Pancreas (tissue), 10 donors: ENCODE measurements around the gene ATP1A1. TPM values are rescaled to one million over a fixed set of nuclear protein-coding genes. Genes with fewer than 3 reads are reported as not detected.

Experiments used
- ATAC-seq, 4 donors: fragments of 200-7000 bp; cut with Tn5 transposase; one replicate each; pipeline versions ENCODE4 v1.8.0 to v1.9.1; 2020; ENCODE audit warnings: mild to moderate bottlenecking in 4 of 4, moderate library complexity in 4 of 4
- DNase-seq, 6 donors: peaks; one replicate each; pipeline ENCODE4 v3.0.0-alpha.2; 2020
- FAIRE-seq: peaks from 2 replicates; lab custom pipeline; 2012; peaks lifted over from hg19 to GRCh38; lab: Jason Lieb, UNC
- H3K27ac ChIP-seq, 4 donors: fragments of 200-600 bp; sonication (generic); 1 replicate in 3 of 4; 2 replicates in 1 of 4; pipeline versions ENCODE4 v1.5.0 to v1.8.0; 2020
- H3K27me3 ChIP-seq, 4 donors: fragments of 200-600 bp; one replicate each; pipeline ENCODE4 v1.8.0; 2021
- H3K36me3 ChIP-seq, 3 donors: fragments of 200-600 bp; sonication (generic) in 1 of 3; one replicate each; pipeline versions ENCODE4 v1.5.0 to v1.8.0; 2020 to 2021
- H3K4me1 ChIP-seq, 3 donors: fragments of 200-600 bp; one replicate each; pipeline ENCODE4 v1.8.0; 2021
- H3K4me3 ChIP-seq, 4 donors: fragments of 200-600 bp; sonication (generic) in 2 of 4; one replicate each; pipeline versions ENCODE4 v1.5.0 to v1.8.0; 2020 to 2021
- H3K9me3 ChIP-seq, 4 donors: fragments of 200-600 bp; one replicate each; pipeline ENCODE4 v1.8.0; 2021
- WGBS, 2 donors: extraction: QIAGEN DNeasy Blood & Tissue Kit; methylation state at CpG; one replicate each; pipeline ENCODE4 v1.1.7; 2013; 5-methylcytosine and 5-hydroxymethylcytosine counted together
- intact Hi-C, 3 donors: fragments of 100-400 bp; cut with DNase I; formaldehyde crosslinking; loops; one replicate each; pipeline versions ENCODE4 v1.11.1 to v1.14.2; 2022
- polyA plus RNA-seq, 2 donors: library from polyadenylated mRNA; stranded (reverse); fragments of 200-250 nt; gene quantifications; one replicate each; pipeline ENCODE4 v1.2.3, GENCODE V29; 2013
- total RNA-seq, 6 donors: library from RNA; stranded (reverse); fragmentation: NEBNext Ultra II Directional in 4 of 6; extraction: Animal tissue kit (Norgen Biotek cat#: 25700) in 4 of 6; gene quantifications; one replicate each; pipeline versions ENCODE4 v1.2.1 to v1.2.4, GENCODE V29; 2021 to 2023
- TF ChIP-seq, protein P1 (sequence below), 4 donors: fragments of 200-600 bp; sonication (generic) in 3 of 4; IDR thresholded peaks; one replicate each; pipeline versions ENCODE4 v1.5.0 to v1.8.0; 2021; ENCODE audit warnings: antibody characterized with exemption in 4 of 4
- donor health status: healthy with polysubstance abuse.
- donor health status: DM: no; HTN: no; CAD: no; lungs with moderate emphysema.
- donor health status: DM: no; HTN: no; CAD: no.
- donor health status: control.
- donor health status: control.
- donor health status: Bipolar disorder and iron deficiency.
- donor health status: DM: yes; HTN: yes; CAD: no.
- donor health status: DM: no; HTN: no; CAD: no.
- donor health status: DM: no; HTN: no; CAD: no.
- donor health status: DM: yes; HTN: yes; CAD: no.

The ATP1A1 gene
- total and polyA plus RNA-seq, 8 donors, result 226 to 735 (median 490) TPM

DNA sequence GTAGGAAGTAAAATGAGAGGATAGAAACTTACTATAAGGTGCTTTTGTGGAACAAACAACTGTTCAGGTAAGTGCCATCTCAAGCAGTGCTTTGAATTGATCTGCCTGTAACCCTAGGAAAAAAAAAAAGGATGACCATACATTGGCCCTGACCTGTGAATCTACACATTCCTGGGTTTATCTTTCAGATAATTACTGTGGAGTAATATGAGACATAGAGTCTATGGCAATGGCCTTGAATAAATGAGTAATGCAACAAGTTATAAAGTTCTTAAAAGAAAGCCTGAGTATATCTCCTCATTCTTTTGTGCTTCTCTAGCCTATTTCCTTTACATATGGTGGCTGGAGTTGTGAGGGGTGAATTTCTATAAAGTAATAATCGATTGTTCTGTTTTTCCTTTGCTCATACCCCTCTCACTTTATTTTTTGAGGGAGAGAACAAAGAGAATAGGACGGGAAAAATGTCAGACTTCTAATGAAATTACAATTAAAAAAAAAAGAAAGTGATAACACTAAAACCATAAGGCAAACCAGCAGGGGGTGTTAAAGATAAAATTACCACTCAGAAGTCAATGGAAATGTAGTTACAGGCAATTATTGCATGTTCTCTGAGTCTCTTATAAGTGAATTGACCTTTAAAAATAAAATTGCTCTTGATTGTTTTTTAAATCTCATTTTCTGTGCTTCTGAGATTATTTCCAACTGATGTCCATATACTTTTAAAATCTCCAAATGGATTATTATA, 12.4 kb upstream of the ATP1A1 start:
- H3K4me1 ChIP-seq, result peaks cover 0 to 12% (median 6%) of the 10 kb centered on the region in 3 donors
- no peak for DNase-seq
- TF ChIP-seq, protein P1, sequence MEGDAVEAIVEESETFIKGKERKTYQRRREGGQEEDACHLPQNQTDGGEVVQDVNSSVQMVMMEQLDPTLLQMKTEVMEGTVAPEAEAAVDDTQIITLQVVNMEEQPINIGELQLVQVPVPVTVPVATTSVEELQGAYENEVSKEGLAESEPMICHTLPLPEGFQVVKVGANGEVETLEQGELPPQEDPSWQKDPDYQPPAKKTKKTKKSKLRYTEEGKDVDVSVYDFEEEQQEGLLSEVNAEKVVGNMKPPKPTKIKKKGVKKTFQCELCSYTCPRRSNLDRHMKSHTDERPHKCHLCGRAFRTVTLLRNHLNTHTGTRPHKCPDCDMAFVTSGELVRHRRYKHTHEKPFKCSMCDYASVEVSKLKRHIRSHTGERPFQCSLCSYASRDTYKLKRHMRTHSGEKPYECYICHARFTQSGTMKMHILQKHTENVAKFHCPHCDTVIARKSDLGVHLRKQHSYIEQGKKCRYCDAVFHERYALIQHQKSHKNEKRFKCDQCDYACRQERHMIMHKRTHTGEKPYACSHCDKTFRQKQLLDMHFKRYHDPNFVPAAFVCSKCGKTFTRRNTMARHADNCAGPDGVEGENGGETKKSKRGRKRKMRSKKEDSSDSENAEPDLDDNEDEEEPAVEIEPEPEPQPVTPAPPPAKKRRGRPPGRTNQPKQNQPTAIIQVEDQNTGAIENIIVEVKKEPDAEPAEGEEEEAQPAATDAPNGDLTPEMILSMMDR (IDR thresholded peaks at IDR 0.05), result peak in 2 of 4 donors; percentile 19 to 21
- H3K27ac ChIP-seq, result peak overlapping the region in 1 of 4 donors; percentile 0
- H3K9me3 ChIP-seq, result no peaks in the 10 kb centered on the region
- no peak overlapping the region for H3K4me3 ChIP-seq
- intact Hi-C loops, result loop anchor here in 1 of 3 donors (10.0 kb wide), 1 partner anchor 124 kb away; no protein-coding TSS in a partner anchor
- H3K36me3 ChIP-seq, result no peaks in the 10 kb centered on the region
- ATAC-seq, result peak in 3 of 4 donors; percentile 52 to 59 (median 55)
- H3K27me3 ChIP-seq, result no peaks in the 10 kb centered on the region
- 32 to 54% methylated on average over 2 of the region's 2 CpGs for WGBS, 2 donors
- peak; percentile 13 for FAIRE-seq

DNA sequence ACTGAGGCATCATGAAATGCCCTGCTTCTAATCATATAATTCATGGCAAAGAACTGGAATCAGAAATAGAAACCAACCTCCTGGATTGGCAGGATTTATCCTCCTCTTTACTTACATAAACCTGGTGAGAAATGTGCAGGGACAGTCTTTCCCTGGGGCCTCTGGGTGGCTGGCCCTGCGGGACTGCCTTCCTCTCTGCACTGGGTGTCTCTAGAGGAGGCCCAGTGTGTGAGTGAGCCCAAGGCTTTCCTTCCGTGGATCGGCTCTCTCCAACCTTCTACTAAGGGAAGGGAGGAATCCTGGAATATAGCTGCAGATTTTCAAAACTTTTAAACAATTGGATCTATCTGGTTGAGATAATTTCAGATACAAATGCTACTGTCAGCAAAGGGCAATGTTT, 11.4 kb upstream of the ATP1A1 start:
- no peak for FAIRE-seq
- TF ChIP-seq, protein P1 (IDR thresholded peaks at IDR 0.05), result no peak
- Histone ChIP-seq H3K36me3 (no peaks in the 10 kb centered on the region), H3K27ac (no peak overlapping the region), H3K27me3 (no peaks in the 10 kb centered on the region), H3K4me1 (peaks cover 0 to 16% (median 10%) of the 10 kb centered on the region in 3 donors), H3K9me3 (no peaks in the 10 kb centered on the region), H3K4me3 (no peak overlapping the region)
- intact Hi-C loops, result loop anchor here in 1 of 3 donors (10.0 kb wide), 1 partner anchor 123 kb away; no protein-coding TSS in a partner anchor
- no peak for DNase-seq
- no peak for ATAC-seq
- WGBS, 2 donors, result 86 to 88% methylated on average over 3 of the region's 3 CpGs

DNA sequence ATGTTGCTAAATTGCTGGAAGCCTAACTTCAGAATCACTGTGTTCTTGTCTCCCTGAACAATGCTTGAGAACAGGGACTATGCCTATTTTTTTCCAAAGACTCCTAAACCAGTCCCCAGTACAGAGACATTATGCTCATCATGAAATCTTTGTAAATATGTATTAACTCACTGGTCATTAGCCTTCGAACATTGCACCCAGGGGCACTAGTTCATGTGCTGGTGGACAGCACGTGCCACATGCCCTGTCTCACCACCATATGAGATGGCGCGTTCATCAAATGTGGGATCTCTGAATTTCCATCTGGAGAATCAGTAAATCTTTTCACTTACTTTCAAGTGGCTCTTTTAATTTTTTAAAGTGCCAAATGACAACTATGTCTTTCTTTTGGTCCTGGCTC, 11.0 kb upstream of the ATP1A1 start:
- ATAC-seq (no peak), DNase-seq (no peak), FAIRE-seq (no peak)
- Histone ChIP-seq H3K9me3 (no peaks in the 10 kb centered on the region), H3K36me3 (no peaks in the 10 kb centered on the region), H3K27ac (no peak overlapping the region), H3K4me1 (peaks cover 0 to 16% (median 10%) of the 10 kb centered on the region in 3 donors), H3K4me3 (no peak overlapping the region), H3K27me3 (no peaks in the 10 kb centered on the region)
- TF ChIP-seq, protein P1 (IDR thresholded peaks at IDR 0.05), result no peak
- 92 to 95% methylated on average over 4 of the region's 4 CpGs for WGBS, 2 donors
- intact Hi-C loops, result loop anchor here in 1 of 3 donors (10.0 kb wide), 1 partner anchor 123 kb away; no protein-coding TSS in a partner anchor

DNA sequence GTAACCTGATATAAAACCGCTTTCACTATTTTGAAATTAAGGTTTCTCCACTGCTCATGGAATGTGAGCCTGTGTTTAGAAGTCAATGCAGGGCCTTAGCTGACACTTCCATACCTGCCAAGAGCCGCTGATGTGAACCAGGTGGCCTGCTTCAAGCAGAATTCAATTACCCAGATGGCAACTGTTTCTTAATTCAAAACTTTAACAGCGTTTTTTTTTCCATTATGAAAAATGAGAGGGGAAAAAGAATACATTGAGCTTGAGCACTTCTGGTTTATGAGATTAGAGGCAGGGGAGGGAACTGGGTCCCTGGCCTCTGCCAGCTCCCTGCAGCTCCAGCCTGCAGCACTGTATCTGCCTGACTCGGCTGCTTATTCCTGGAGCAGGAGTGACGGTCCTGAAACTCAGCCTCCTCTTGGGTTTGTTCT, 7.7 kb upstream of the ATP1A1 start:
- TF ChIP-seq, protein P1 (IDR thresholded peaks at IDR 0.05), result no peak
- Histone ChIP-seq H3K27ac (peak overlapping the region in 2 of 4 donors; percentile 6 to 37), H3K4me3 (no peak overlapping the region), H3K9me3 (no peaks in the 10 kb centered on the region), H3K4me1 (peaks cover 0 to 16% (median 5%) of the 10 kb centered on the region in 3 donors), H3K27me3 (no peaks in the 10 kb centered on the region), H3K36me3 (no peaks in the 10 kb centered on the region)
- 36 to 50% methylated on average over 5 of the region's 5 CpGs for WGBS, 2 donors
- intact Hi-C loops, result loop anchor here in 1 of 3 donors (10.0 kb wide), 1 partner anchor 119 kb away; no protein-coding TSS in a partner anchor
- DNase-seq (no peak), ATAC-seq (peak; percentile 30 to 72 (median 56)), FAIRE-seq (no peak)
